Keratinocyte (primary cell): Measurements from ENCODE around the gene PAX7. TPM values are rescaled to one million over a fixed set of nuclear protein-coding genes. Genes with fewer than 3 reads are reported as not detected.

Experiments used
- DNase-seq: peaks from one replicate; pipeline ENCODE4 v3.0.0-alpha.2; 2011; ENCODE audit warnings: low read depth, missing footprints, low spot score
- FAIRE-seq: peaks from 2 replicates; lab custom pipeline; 2011; peaks lifted over from hg19 to GRCh38; lab: Jason Lieb, UNC
- H2AFZ ChIP-seq: 2 replicates; pipeline ENCODE4 v1.6.0; 2012; ENCODE audit warnings: low read length, control low read depth, inconsistent platforms; ENCODE audit not compliant: control insufficient read depth
- H3K27ac ChIP-seq: 2 replicates; pipeline ENCODE4 v1.5.1; 2011; ENCODE audit warnings: low read length; ENCODE audit not compliant: control insufficient read depth, insufficient read depth
- H3K27me3 ChIP-seq: 3 replicates; pipeline ENCODE4 v1.6.0; 2011; ENCODE audit warnings: low read length; ENCODE audit not compliant: control insufficient read depth, insufficient read depth; ENCODE audit errors: extremely low read depth
- H3K36me3 ChIP-seq, 2 experiments: 2 replicates in 1 of 2; 3 replicates in 1 of 2; pipeline ENCODE4 v1.5.1; 2011; ENCODE audit warnings: low read length in 2 of 2, mild to moderate bottlenecking in 1 of 2; ENCODE audit not compliant: control insufficient read depth in 2 of 2, insufficient read depth in 2 of 2; ENCODE audit errors: extremely low read depth in 1 of 2
- H3K4me1 ChIP-seq: 3 replicates; pipeline ENCODE4 v1.5.1; 2011; ENCODE audit warnings: low read length; ENCODE audit not compliant: control insufficient read depth, insufficient read depth; ENCODE audit errors: extremely low read depth
- H3K4me2 ChIP-seq: 3 replicates; pipeline ENCODE4 v1.6.0; 2011; ENCODE audit warnings: low read depth, low read length; ENCODE audit not compliant: control insufficient read depth, insufficient read depth; ENCODE audit errors: extremely low read depth
- H3K4me3 ChIP-seq, 3 experiments: fragments of 200-600 bp in 1 of 3; sonication (generic) in 1 of 3; 2 replicates in 2 of 3; 3 replicates in 1 of 3; pipeline ENCODE4 v1.5.1; 2011 to 2016; ENCODE audit warnings: low read length in 3 of 3, mild to moderate bottlenecking in 3 of 3, control low read depth in 2 of 3, inconsistent platforms in 1 of 3, low read depth in 1 of 3, mixed read lengths in 1 of 3, mixed run types in 1 of 3, moderate library complexity in 1 of 3; ENCODE audit not compliant: control insufficient read depth in 2 of 3, insufficient read depth in 2 of 3; ENCODE audit errors: extremely low read depth in 1 of 3
- H3K79me2 ChIP-seq: 2 replicates; pipeline ENCODE4 v1.6.0; 2012; ENCODE audit warnings: low read length; ENCODE audit not compliant: control insufficient read depth, insufficient read depth
- H3K9ac ChIP-seq: 3 replicates; pipeline ENCODE4 v1.6.0; 2011; ENCODE audit warnings: low read length; ENCODE audit not compliant: control insufficient read depth, insufficient read depth; ENCODE audit errors: extremely low read depth
- H3K9me1 ChIP-seq: 3 replicates; pipeline ENCODE4 v1.6.0; 2011; ENCODE audit warnings: low read length; ENCODE audit not compliant: control insufficient read depth, insufficient read depth; ENCODE audit errors: extremely low read depth
- H3K9me3 ChIP-seq: 2 replicates; pipeline ENCODE4 v1.5.1; 2012; ENCODE audit warnings: low read depth, low read length; ENCODE audit not compliant: control insufficient read depth
- H4K20me1 ChIP-seq: 3 replicates; pipeline ENCODE4 v1.6.0; 2011; ENCODE audit warnings: low read length; ENCODE audit not compliant: control insufficient read depth, insufficient read depth; ENCODE audit errors: extremely low read depth
- CTCF ChIP-seq, 3 experiments: IDR thresholded peaks in 1 of 3; conservative IDR thresholded peaks in 1 of 3; optimal IDR thresholded peaks in 1 of 3; 2 replicates in 2 of 3; 3 replicates in 1 of 3; pipeline versions ENCODE3 to v1.5.1; 2011; ENCODE audit warnings: low read length in 3 of 3, mild to moderate bottlenecking in 3 of 3, moderate library complexity in 2 of 3, control low read depth in 1 of 3, inconsistent platforms in 1 of 3; ENCODE audit not compliant: insufficient read depth in 2 of 3; ENCODE audit errors: extremely low read depth in 1 of 3
- EZH2 ChIP-seq: IDR thresholded peaks from one replicate; pipeline ENCODE4 v1.6.1; 2012; ENCODE audit warnings: inconsistent platforms, mild to moderate bottlenecking, low read length, moderate library complexity
- dilution Hi-C: fragments of 300-500 bp; cut with MboI; formaldehyde crosslinking; loops from one replicate; pipeline ENCODE4 v1.7.0; 2020; ENCODE audit warnings: low sequenced_read_pairs; ENCODE audit not compliant: extremely low pct_ligation_motif_present
- polyA plus RNA-seq, 5 experiments: library from polyadenylated mRNA; depleted of rRNA in 3 of 5; stranded (reverse) in 3 of 5; stranded (forward) in 1 of 5; unstranded in 1 of 5; fragments of >200 nt; gene quantifications; 1 replicate in 1 of 5; 2 replicates in 3 of 5; 3 replicates in 1 of 5; pipeline versions ENCODE4 v1.2.1 to v1.2.3, GENCODE V29; 2011 to 2012; ENCODE audit warnings: missing spikeins in 2 of 5, low read depth in 1 of 5, low replicate concordance in 1 of 5

PAX7 gene
- polyA plus RNA-seq, 1 donor (not counting 4 experiments of a cell fraction or from before 2014, with no cell fraction given): not detected

- Histone ChIP-seq H2AFZ (no peak overlapping the region), H3K9me3 (no peaks in the 10 kb centered on the region), H3K27ac (no peak overlapping the region), H3K4me1 (no peaks in the 10 kb centered on the region), H4K20me1 (no peaks in the 10 kb centered on the region), H3K36me3 (no peaks in the 10 kb centered on the region), H3K4me3 (no peak overlapping the region), H3K4me2 (no peak overlapping the region), H3K27me3 (peaks cover 6% of the 10 kb centered on the region), H3K9me1 (no peaks in the 10 kb centered on the region), H3K9ac (no peak overlapping the region), H3K79me2 (no peaks in the 10 kb centered on the region)
- TF ChIP-seq EZH2: no peak
- no peak for TF ChIP-seq CTCF (optimal IDR thresholded peaks at IDR 0.05 in 1 of 3, IDR thresholded peaks at IDR 0.05 in 1 of 3, conservative IDR thresholded peaks at IDR 0.05 in 1 of 3; ENCODE audit: extremely low read depth in 1 of 3, insufficient read depth in 2 of 3, low read length in 3 of 3)
- dilution Hi-C loops: no loop called here
- DNase-seq (no peak), FAIRE-seq (no peak)
Measured at GRCh38 chr1:18734461-18735223, 104.0 kb downstream of the PAX7 start.

- no peak overlapping the region for H3K4me2 ChIP-seq
- no peaks in the 10 kb centered on the region for H3K9me1 ChIP-seq
- H3K4me3 ChIP-seq: no peak overlapping the region
- dilution Hi-C loops: no loop called here
- H3K27ac ChIP-seq: no peak overlapping the region
- DNase-seq (no peak), FAIRE-seq (no peak)
- H2AFZ ChIP-seq: no peak overlapping the region
- H4K20me1 ChIP-seq: no peaks in the 10 kb centered on the region
- no peaks in the 10 kb centered on the region for H3K36me3 ChIP-seq
- no peaks in the 10 kb centered on the region for H3K79me2 ChIP-seq
- H3K27me3 ChIP-seq: peaks cover 6% of the 10 kb centered on the region
- TF ChIP-seq EZH2: no peak
- no peak for TF ChIP-seq CTCF (optimal IDR thresholded peaks at IDR 0.05 in 1 of 3, IDR thresholded peaks at IDR 0.05 in 1 of 3, conservative IDR thresholded peaks at IDR 0.05 in 1 of 3; ENCODE audit: extremely low read depth in 1 of 3, insufficient read depth in 2 of 3, low read length in 3 of 3)
- no peak overlapping the region for H3K9ac ChIP-seq
- no peaks in the 10 kb centered on the region for H3K9me3 ChIP-seq
- no peaks in the 10 kb centered on the region for H3K4me1 ChIP-seq
Measured at GRCh38 chr1:18735224-18735997, 104.8 kb downstream of the PAX7 start.
